DOHH2 (cell line): ENCODE measurements around the gene IRAK2.

Experiments
- EZH2phosphoT487 ChIP-seq: fragments of 200-600 bp; sonication (generic); IDR thresholded peaks from 2 replicates; pipeline ENCODE4 v1.6.1; 2017; ENCODE audit warnings: borderline replicate concordance, mild to moderate bottlenecking, antibody characterized with exemption, low read length, moderate library complexity, mixed read lengths
- TF ChIP-seq, protein P1 (sequence below): fragments of 200-600 bp; sonication (generic); IDR thresholded peaks from one replicate; pipeline ENCODE4 v1.5.1; 2014; ENCODE audit warnings: antibody characterized with exemption, mild to moderate bottlenecking, low read depth, low read length; ENCODE audit not compliant: poor library complexity, severe bottlenecking

GRCh38 chr3:10188804-10189556, 24.3 kb downstream of the IRAK2 start:
- TF ChIP-seq, protein P1, sequence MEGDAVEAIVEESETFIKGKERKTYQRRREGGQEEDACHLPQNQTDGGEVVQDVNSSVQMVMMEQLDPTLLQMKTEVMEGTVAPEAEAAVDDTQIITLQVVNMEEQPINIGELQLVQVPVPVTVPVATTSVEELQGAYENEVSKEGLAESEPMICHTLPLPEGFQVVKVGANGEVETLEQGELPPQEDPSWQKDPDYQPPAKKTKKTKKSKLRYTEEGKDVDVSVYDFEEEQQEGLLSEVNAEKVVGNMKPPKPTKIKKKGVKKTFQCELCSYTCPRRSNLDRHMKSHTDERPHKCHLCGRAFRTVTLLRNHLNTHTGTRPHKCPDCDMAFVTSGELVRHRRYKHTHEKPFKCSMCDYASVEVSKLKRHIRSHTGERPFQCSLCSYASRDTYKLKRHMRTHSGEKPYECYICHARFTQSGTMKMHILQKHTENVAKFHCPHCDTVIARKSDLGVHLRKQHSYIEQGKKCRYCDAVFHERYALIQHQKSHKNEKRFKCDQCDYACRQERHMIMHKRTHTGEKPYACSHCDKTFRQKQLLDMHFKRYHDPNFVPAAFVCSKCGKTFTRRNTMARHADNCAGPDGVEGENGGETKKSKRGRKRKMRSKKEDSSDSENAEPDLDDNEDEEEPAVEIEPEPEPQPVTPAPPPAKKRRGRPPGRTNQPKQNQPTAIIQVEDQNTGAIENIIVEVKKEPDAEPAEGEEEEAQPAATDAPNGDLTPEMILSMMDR: no peak
- no peak for TF ChIP-seq EZH2phosphoT487
